Stimulated activated naive CD8-positive, alpha-beta T cell treated with anti-CD3 and anti-CD28 coated beads, Interleukin-15, amount 100 ng/mL, for 72 hours (primary cell): Measurements from ENCODE around the gene CLDND2.

Experiments
- ATAC-seq: fragments of 150-1000 bp; cut with Tn5 transposase; 2 replicates; pipeline ENCODE4 v1.10.0; 2021; ENCODE audit warnings: mild to moderate bottlenecking, moderate library complexity
- DNase-seq, 2 donors: peaks; one replicate each; pipeline ENCODE4 v3.0.0; 2021 to 2022
- H3K27ac Mint-ChIP-seq, 2 donors: one replicate each; pipeline ENCODE4 v1.8.0; 2022; ENCODE audit warnings: mild to moderate bottlenecking in 2 of 2, mixed read lengths in 2 of 2, moderate library complexity in 2 of 2
- H3K27me3 Mint-ChIP-seq: one replicate; pipeline ENCODE4 v1.8.0; 2022; ENCODE audit warnings: mixed read lengths
- H3K4me1 Mint-ChIP-seq: one replicate; pipeline ENCODE4 v1.8.0; 2022; ENCODE audit warnings: mild to moderate bottlenecking, mixed read lengths
- H3K4me3 Mint-ChIP-seq, 2 donors: one replicate each; pipeline ENCODE4 v1.8.0; 2022; ENCODE audit warnings: mild to moderate bottlenecking in 2 of 2, mixed read lengths in 2 of 2, moderate library complexity in 1 of 2
- H3K9me3 Mint-ChIP-seq, 2 donors: one replicate each; pipeline ENCODE4 v1.8.0; 2022; ENCODE audit warnings: mixed read lengths in 2 of 2

Gene CLDND2

DNA sequence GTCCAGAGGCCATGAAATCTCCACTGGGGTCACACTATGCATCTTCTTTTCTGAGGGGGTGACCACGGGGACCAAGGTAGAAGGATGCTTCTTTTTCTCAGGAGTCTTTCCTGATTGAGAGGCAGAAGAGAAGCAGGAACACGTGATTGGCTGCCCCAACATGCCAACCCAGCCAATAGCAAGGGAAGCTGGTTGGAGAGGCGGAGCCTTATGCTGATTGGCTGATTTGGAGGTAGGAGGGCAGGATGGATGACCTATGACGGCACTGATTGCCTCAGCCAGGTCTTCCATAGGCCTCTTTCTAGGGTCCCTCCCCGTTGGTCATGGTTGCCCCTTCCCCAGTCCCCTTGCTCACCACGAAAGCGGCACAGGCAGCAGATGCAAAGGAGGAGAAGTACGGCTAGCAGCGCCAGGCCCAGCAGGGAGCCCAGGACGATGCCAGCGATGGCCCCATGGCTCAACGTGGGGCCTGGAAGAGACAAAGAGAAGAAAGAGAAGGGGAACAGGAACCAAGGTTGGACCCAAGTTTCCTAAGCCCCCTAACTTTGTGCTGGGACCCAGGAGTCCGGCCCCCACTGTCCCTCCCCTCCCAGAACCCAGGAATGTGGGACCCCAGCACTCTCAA is 34.9 kb downstream of the CLDND2 start:
- Mint-ChIP-seq H3K4me1 (peaks cover 14% of the 10 kb centered on the region), H3K27ac (no peak overlapping the region), H3K27me3 (peaks cover 41% of the 10 kb centered on the region), H3K9me3 (no peaks in the 10 kb centered on the region), H3K4me3 (no peak overlapping the region)
- no peak for DNase-seq
- no peak for ATAC-seq

DNA sequence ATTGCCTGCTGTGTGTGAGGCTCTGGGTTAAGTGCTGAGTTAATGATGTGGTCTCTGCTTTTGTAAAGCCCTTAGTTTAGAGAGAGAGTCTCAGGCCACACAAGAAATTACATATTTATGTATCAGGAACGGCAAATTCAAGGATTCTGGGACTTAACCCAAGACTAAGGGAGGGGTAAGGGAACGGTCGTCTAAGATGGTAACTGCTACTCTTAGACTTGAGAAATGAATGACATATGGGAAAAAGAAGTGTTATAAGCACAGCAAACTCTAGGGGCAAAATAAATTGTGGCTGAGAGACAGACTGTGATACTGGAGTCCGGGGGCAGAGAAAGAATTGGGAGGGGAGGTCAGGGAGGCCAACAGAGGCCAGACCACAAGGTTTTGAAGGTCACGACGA is 37.1 kb downstream of the CLDND2 start:
- DNase-seq (no peak), ATAC-seq (no peak)
- Mint-ChIP-seq H3K27me3 (peaks cover 64% of the 10 kb centered on the region), H3K4me1 (peaks cover 20% of the 10 kb centered on the region), H3K27ac (no peak overlapping the region), H3K4me3 (no peak overlapping the region), H3K9me3 (no peaks in the 10 kb centered on the region)

- no peak overlapping the region for H3K4me3 Mint-ChIP-seq
- no peak overlapping the region for H3K27ac Mint-ChIP-seq
- ATAC-seq (no peak), DNase-seq (no peak)
- H3K9me3 Mint-ChIP-seq: no peaks in the 10 kb centered on the region
- H3K27me3 Mint-ChIP-seq: peaks cover 69% of the 10 kb centered on the region
- H3K4me1 Mint-ChIP-seq: peaks cover 21% of the 10 kb centered on the region
Observed at GRCh38 chr19:51331193-51331592, 37.6 kb downstream of the CLDND2 start.

GRCh38 chr19:51330366-51330765 is 38.4 kb downstream of the CLDND2 start:
- DNase-seq (no peak), ATAC-seq (no peak)
- Mint-ChIP-seq H3K27ac (no peak overlapping the region), H3K27me3 (peaks cover 74% of the 10 kb centered on the region), H3K9me3 (no peaks in the 10 kb centered on the region), H3K4me3 (no peak overlapping the region), H3K4me1 (peaks cover 28% of the 10 kb centered on the region)

DNA sequence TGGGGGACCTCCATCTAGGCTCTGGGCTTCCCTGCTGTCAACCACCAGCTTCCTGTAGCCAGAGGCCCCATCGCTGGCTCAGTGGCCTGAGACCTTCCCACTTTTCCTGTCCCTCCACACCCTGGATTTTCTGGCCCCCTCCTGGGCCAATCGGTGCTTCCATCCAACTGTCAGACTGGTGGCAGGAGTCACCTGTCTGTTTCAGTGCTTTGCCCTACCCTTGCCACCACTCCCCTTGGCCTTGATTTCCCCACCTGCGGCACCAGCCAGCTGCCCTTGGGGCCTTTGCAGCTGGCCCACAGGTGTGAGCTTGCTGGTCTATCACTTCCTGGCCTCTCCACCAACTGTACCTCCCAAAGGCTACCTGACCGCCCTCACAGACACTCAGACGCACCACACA is 39.4 kb downstream of the CLDND2 start:
- H3K27me3 Mint-ChIP-seq: peaks cover 75% of the 10 kb centered on the region
- H3K4me3 Mint-ChIP-seq: no peak overlapping the region
- no peaks in the 10 kb centered on the region for H3K9me3 Mint-ChIP-seq

GRCh38 chr19:51327066-51328001 is 41.5 kb downstream of the CLDND2 start:
- H3K4me3 Mint-ChIP-seq: peak overlapping the region; percentile 77 to 86
- H3K9me3 Mint-ChIP-seq: no peaks in the 10 kb centered on the region
- peaks cover 95% of the 10 kb centered on the region for H3K27me3 Mint-ChIP-seq
- H3K27ac Mint-ChIP-seq: no peak overlapping the region
- DNase-seq (peak; percentile 58 to 62), ATAC-seq (peak; percentile 82)
- peaks cover 30% of the 10 kb centered on the region for H3K4me1 Mint-ChIP-seq

More for the DNA sequence above, 39.4 kb downstream of the CLDND2 start:
- no peak overlapping the region for H3K27ac Mint-ChIP-seq
- DNase-seq (no peak), ATAC-seq (no peak)
- H3K4me1 Mint-ChIP-seq: peaks cover 30% of the 10 kb centered on the region

DNA sequence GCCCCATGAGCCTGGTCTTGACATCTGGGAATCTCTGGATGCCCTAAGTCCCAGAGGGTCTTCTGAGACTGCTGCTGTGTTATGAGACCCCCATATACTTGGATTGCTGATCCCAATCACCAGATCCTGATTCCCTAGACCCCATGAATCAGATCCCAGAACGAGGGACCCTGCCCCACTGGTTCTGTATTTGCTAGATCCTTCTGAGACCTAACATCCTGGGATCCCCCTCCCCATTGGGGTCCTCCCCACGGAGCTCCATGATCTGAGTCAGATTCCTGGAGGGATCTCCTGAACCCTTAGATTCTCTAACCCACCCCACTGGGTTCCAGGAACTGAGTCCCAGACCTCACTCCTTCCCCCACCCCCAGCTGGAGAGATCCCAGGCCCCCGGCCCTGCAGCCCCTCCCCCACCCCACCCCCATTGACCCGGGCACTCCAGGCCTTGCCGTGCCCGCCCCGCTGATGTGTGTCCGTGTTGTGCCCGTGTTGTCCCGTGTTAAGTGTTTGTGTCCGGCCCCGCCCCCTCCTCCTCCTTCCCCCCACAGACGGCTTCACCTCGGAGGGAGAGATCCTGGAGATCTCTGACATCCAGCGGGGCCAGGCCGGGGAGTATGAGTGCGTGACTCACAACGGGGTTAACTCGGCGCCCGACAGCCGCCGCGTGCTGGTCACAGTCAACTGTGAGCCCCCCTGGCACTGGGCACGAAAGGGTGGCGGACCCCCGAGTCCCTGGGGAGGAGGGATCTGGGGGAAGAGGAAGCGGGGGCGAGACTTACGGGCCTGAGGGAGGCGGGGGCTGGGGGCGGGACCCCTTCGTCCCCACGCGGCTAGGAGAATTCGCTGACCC is 42.4 kb downstream of the CLDND2 start:
- Mint-ChIP-seq H3K27me3 (peaks cover 91% of the 10 kb centered on the region), H3K4me3 (peak overlapping the region in 1 of 2 donors; percentile 77), H3K27ac (no peak overlapping the region), H3K9me3 (no peaks in the 10 kb centered on the region), H3K4me1 (peaks cover 30% of the 10 kb centered on the region)
- ATAC-seq (no peak), DNase-seq (no peak)

DNA sequence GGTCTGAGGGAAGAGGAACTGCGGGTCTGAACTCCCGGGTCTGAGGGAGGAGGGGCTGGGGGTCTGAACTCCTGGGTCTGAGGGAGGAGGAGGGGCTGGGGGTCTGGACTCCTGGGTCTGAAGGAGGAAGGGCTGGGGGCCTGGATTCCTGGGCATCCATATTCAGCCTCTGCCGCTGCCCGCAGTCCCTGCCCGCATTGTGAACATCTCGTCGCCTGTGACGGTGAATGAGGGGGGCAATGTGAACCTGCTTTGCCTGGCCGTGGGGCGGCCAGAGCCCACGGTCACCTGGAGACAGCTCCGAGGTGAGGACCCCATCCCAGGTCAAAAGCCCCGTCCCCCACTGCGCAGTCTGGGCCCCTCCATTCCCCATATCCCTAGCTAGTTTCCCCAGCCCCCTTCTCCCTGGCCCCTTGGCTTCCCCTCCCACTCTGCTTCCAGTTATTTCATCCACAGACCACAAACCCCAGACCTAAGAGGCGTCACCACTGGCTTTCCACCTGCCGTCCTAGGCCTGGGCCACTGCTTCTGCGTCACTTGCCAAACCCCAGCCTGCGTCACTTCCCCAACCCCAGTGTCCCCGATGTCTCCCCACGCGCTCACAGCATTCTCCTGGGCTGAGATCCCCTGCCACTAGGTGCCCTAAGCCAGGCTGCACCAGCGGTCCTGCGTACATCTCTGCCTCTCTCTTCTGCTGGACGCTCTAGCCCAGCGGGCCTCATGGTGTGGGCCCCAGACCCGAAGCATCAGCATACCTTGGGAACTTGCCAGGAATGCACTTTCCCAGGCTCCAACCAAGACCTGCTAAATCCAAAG is 43.4 kb downstream of the CLDND2 start:
- ATAC-seq: peak; percentile 44

DNA sequence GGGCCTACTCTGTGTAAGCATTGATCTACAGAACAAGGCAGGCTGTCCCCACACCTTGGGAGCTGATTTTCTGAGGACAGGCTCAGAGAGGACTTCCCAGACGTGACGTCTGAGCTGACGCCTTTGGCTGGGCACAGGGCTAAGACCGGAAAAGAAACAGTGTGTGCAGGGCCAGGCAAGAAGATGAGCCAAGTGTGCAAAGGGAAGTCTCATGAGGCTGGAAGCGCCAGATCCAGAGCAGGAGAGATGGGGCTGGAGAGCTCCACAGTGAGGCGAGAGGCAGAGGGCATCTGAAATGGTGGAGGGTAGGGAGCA is 44.7 kb downstream of the CLDND2 start:
- Mint-ChIP-seq H3K4me1 (peaks cover 23% of the 10 kb centered on the region), H3K27me3 (peaks cover 71% of the 10 kb centered on the region), H3K4me3 (no peak overlapping the region), H3K9me3 (no peaks in the 10 kb centered on the region), H3K27ac (no peak overlapping the region)
- no peak for ATAC-seq
- DNase-seq: no peak

More for the DNA sequence above, 43.4 kb downstream of the CLDND2 start:
- H3K9me3 Mint-ChIP-seq: no peaks in the 10 kb centered on the region
- peaks cover 30% of the 10 kb centered on the region for H3K4me1 Mint-ChIP-seq
- peak overlapping the region in 1 of 2 donors; percentile 10 for H3K4me3 Mint-ChIP-seq
- H3K27me3 Mint-ChIP-seq: peaks cover 83% of the 10 kb centered on the region
- DNase-seq: no peak
- no peak overlapping the region for H3K27ac Mint-ChIP-seq

GRCh38 chr19:51323481-51324166 is 45.2 kb downstream of the CLDND2 start:
- H3K27ac Mint-ChIP-seq: no peak overlapping the region
- no peaks in the 10 kb centered on the region for H3K9me3 Mint-ChIP-seq
- H3K4me3 Mint-ChIP-seq: no peak overlapping the region
- no peak for DNase-seq
- H3K27me3 Mint-ChIP-seq: peaks cover 66% of the 10 kb centered on the region
- ATAC-seq: no peak
- peaks cover 23% of the 10 kb centered on the region for H3K4me1 Mint-ChIP-seq

- no peaks in the 10 kb centered on the region for H3K9me3 Mint-ChIP-seq
- ATAC-seq: no peak
- H3K27me3 Mint-ChIP-seq: peaks cover 47% of the 10 kb centered on the region
- H3K4me3 Mint-ChIP-seq: no peak overlapping the region
- no peak overlapping the region for H3K27ac Mint-ChIP-seq
- no peak for DNase-seq
- peaks cover 11% of the 10 kb centered on the region for H3K4me1 Mint-ChIP-seq
Observed at GRCh38 chr19:51321799-51322198, 47.0 kb downstream of the CLDND2 start.

- no peak for DNase-seq
- no peak for ATAC-seq
- no peak overlapping the region for H3K27ac Mint-ChIP-seq
- peaks cover under 1% of the 10 kb centered on the region for H3K4me1 Mint-ChIP-seq
- peaks cover 1 to 3% of the 10 kb centered on the region in 2 donors for H3K9me3 Mint-ChIP-seq
- H3K27me3 Mint-ChIP-seq: peaks cover 36% of the 10 kb centered on the region
- H3K4me3 Mint-ChIP-seq: no peak overlapping the region
Observed at GRCh38 chr19:51320280-51320657, 48.5 kb downstream of the CLDND2 start.

DNA sequence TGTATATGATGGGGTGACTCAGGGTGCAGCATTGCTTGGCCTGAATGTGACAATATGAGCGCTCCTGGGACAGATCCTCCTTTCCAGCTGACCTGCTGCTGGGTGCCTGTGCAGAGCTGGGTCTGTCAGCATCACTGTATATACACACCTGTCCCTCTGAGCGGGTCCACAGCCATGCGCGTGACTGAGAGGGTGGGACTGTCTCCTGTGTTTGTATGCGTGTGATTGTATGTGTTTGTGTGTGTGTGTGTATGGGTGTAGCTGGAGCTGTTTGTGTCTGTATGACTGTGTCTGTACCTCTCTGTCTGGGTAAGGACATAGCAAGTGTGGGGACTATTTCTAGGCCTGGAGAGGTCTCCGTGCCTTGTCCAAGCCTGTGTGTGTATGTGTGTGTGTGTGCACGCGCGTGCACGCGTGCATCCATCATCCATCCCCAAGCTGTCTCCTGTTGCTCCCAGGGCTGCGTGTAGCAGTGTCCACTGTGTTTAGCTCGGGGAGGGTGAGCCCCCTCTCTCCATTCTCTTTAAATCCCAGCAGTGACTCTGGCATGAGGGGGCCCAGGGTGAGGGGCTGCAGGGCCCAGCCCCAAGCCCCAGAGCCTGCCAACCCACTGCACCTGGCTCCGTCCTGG is 49.0 kb downstream of the CLDND2 start:
- ATAC-seq: no peak
- Mint-ChIP-seq H3K27ac (no peak overlapping the region), H3K4me3 (no peak overlapping the region), H3K27me3 (peaks cover 36% of the 10 kb centered on the region), H3K9me3 (peaks cover 4 to 6% of the 10 kb centered on the region in 2 donors), H3K4me1 (no peaks in the 10 kb centered on the region)
- no peak for DNase-seq
